ENCODE measurements around the gene CAPS2. TPM values are rescaled to one million over a fixed set of nuclear protein-coding genes. Genes with fewer than 3 reads are reported as not detected.
A peak's percentile ranks its signal among the peaks of the same experiment; 100 is the strongest.

The CAPS2 gene
- polyA plus RNA-seq, 3 donors: 6.2 to 12.6 (median 7.2) TPM

DNA sequence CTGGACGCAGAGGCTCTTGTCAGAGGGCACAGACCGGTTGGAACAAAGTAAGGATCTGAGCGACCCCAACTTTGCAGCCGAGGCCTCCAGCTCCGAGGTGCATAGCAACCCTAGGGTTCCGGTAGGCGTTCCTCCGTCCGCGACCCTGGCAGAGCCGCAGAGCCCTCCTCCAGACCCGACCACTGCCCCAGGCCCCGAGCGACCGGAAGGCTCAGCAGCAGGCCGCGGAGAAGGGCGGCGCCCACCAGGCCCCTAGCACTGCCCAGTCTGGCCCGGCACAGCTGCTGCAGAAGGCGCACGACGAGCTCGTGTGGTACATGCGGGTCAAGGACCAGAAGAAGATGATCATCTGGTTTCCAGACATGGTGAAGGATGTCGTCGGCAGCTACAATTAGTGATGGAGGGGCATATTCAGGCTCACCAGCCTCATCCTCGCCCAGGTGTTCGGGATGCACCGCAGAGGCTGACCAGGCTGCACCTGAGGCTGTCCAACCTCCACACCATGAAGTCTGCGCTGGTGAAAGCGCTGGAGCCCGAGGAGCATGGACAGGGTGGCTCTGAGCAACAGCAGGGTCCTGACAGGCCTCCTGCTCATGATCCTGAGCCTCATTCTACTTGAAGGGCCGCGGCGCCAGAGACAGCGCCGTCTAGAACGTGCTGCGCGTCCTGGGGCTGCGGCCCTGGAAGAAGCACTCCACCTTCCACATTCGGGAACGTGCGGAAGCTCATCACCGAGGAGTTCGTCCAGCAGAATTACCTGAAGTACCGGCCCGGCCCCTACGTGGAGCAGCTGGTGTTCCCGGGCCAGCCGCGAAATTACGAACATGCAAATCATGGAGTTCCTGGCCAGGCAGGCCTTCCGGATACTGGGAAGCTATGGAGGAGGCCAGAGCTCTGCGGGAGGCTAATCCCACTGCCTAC is 24.5 kb downstream of the CAPS2 start:
- DNase-seq: no peak

DNA sequence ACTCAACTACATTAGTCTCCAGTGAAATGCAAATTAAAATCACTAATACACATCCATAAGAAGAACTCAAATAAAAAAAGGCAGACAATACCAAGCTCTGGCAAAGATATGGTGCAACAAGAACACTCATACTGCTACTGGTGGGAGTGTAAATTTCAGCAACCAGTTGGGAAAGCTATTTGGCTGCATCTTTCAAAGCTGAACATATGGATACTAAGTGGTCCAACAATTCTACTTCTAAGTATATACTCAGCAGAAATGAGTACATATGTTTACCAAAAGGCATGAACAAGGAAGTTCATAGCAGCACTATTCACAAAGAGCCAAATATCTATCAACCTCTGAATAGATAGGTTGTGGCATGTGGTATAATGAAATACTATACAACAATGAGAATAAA is 27.3 kb downstream of the CAPS2 start:
- DNase-seq: no peak

DNA sequence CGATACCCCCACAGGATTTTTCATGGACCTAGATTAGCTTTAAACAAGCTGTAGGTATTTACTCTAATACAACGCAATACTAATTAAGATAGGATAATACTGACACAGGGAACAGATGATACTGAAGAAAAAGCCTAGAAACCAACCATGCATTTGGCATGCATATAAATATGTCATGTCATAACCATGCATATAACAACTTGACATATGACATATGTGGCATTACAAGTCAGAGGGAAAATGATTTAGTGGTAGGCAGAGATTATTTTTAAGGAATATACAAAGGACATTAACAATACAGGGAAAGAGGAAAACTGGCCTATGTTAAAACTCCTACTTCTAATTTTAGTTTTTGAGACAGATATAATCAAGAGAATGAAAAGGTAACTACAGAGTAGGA is 27.9 kb downstream of the CAPS2 start:
- no peak for DNase-seq

DNA sequence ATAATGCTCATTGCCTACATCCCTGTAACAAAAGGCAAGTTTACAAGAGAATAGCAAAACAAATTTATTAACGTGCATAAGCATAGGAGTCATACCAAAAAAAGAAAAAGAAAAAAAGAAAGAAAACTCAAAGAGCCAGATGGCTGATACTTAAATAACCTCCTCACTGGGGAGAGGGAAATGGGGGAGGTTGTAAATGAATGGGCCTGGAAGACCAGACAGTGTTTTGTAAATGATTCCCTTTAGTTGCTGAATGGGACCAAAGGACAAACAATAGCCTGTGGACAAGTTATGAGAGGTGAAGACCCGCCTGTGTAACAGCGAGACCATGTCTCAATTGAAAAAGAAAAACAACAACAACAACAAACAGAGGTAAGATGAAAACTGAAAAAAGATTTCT is 35.3 kb downstream of the CAPS2 start:
- no peak for DNase-seq

DNA sequence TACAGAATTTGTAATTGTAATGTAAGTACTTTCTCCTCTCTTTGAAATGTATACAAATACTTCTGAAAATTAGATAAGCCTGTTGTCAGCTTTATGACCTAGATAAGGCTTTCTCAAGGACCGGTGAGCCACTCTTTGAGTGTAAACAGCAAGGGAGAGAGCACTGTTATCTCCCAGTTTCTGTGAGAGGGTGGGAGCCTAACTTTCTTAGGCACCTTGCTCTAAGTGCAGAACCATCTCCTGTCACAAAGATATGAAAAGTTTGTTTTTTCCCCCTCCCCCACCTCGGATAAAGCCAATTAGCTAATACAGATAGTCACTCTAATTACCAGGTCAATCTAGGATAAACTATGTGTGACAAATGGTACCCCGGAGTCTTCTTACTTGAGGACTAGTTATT is 35.8 kb downstream of the CAPS2 start:
- no peak for DNase-seq

DNA sequence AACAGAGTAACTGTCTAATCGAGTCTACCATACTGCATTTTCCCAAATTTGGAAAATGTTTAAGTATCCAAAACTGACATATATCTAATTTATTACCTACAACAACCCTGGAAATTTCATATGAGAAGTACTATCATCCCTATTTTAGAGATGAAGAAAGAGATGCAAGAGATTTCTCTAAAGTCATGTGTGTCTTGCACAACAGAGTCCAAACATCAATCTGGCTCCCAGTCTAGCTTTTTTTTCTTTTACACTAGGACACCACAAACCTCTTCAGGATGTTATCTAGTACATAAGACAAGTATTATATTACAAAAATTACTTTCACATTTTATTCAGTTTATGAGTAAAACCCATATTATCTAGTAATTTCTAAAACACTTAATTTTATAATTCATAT is 39.1 kb downstream of the CAPS2 start:
- no peak for DNase-seq

DNA sequence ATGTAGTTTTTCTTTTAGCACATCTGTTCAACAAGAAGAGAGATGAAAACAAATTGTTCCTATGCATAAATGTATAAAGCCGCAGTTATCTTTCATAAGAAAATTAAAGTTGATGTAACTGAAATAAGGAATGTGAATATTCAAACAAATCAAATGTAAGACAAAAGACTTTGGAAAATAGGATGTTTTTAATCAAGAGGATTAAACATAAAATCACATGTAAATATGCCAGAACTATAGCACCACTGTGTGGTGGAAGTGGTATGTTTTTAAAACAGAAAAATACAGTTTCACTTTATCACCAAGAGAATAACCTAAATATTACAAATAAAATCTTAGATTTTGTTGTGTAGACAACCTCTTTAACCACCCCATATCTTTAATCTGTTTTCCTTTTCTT is 40.4 kb downstream of the CAPS2 start:
- peak; percentile 12 for DNase-seq

DNA sequence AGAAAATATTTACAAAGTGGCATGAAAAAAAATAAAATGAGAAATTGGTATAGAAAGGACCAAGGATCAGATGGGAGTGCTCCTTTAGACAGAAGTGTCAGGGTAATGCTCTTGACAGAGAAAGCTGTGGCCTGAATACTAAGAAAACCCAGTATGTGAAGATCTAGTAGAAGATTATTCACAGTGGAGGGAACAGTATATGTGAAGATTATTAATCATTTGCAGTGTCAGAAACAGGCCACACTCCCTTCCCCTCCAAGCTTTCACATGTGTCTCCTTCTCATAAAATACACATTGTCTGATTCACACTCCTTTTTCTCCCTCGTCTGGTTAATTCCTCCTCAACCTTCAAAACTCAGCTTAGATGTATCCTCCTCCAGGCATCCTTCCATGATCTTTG is 41.3 kb downstream of the CAPS2 start:
- DNase-seq: no peak

DNA sequence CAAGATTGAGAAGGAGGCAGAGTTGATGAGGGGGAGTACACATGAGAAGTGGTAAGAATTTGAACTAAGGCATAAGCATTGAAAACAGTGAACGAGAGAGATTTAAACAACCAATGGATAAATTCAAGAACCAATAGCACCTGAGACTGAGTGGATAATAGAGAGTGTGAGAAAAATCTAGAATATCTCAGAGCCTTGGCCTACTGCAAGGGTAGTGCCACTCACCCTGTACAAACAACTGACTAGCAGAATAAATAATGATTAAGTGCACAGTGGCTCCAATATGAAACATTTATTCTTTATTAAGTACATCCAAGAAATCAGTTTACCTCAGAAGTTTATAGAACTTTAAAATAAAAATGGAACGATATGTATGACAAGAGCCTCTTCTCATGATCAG is 54.4 kb downstream of the CAPS2 start:
- no peak for DNase-seq

DNA sequence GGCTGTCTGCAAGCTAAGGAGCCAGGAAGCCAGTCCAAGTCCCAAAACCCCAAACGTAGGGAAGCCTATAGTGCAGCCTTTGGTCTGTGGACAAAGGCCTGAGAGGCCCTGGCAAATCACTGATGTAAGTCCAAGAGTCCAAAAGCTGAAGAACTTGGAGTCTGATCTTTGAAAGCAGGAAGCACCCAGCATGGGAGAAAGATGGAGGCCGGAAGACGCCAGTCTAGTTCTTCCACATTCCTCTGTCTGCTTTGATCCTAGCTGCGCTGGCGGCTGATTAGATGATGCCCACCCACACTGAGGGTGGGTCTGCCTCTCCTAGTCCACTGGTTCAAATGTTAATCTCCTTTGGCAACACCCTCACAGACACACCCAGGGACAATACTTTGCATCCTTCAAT is 58.5 kb downstream of the CAPS2 start:
- no peak for DNase-seq

DNA sequence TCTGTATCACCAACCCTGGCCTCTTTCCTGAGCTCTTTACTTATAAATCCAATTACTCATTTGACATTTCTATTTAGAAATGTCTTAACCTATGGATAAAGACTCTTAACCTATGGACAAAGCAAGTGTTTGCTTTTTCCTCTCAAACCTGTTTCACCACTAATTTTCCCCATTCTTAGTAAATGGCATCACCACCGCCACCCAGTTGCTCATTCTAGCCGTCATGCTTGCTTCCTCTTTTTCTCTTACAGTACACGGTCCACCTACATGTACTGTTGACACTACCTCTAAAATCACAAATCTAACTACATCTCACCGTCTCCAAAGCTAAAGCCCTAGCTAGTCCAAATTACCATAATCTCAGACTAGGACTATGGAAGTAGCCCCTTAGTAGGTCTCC is 60.0 kb downstream of the CAPS2 start:
- DNase-seq: no peak

DNA sequence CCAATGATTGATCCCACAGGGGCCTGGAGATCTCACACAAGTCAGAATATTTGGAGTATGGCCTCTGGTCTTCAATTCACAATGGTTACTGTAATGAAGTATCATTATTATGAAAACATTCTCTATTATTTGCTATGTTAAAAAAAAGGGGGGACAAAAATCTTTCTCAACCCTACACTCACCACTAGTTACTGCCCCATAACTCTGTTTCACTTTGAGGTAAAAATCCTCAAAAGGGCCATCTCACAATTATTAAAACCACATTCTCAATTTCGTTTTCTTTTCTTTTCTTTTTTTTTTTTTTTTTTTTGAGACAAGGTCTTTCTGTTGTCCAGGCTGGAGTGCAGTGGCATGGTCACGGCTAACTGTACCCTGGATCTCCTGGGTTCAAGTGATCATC is 60.9 kb downstream of the CAPS2 start:
- no peak for DNase-seq

DNA sequence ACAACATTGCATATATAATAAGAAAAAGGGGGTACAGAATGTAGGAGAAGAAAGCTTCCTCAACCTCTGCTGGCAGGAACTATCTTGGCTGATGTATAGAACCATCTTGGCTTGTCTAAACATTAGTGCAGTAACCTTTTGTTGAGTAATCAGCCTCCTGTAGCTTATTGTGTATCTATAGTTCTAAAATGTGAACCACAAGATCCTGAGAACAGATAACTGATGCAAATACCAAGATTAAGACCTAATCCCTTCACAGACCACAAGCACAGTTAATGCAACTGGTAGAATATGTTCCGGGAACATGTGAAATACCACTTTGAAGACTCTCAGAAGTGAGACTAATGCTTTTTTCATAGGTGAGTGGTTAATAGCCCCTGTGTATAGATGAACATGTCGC is 69.8 kb downstream of the CAPS2 start:
- DNase-seq: no peak

DNA sequence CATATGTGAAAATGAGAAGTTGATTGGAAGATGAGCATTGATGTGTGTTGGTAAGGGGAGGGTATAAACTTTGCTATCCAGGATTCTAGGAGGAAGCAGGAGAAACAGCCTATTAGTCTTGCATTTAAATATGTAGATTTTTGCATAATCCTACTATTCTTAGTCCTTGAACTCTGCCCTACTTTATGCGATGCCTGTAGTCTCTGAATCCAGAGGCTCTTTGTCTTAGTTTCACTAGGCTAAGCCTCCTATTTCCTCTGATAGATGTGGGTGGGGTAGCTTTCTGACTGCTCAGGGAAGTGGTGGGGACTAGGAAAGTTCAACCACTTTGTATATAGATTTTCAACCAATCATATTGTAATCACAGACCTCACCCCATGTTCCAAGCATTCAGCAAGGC is 71.0 kb downstream of the CAPS2 start:
- no peak for DNase-seq

DNA sequence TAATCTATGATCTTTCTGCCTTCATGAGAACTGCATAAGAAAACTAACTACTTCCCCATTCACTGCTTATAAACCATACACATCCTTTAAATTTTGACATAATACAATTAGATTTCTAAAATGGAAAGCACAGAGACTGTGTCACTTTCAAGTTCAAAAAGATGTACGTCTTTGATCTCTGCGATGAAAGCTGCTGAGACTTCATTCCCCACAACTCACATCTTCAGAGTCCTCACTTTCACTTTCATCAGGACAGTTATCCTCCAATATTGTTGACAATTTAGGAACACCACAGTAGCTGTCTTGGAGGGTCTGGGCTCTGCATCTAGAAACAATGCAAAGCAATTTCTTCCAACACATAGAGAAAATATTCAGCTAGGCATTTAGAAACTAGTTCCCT is 72.6 kb downstream of the CAPS2 start:
- DNase-seq: no peak

DNA sequence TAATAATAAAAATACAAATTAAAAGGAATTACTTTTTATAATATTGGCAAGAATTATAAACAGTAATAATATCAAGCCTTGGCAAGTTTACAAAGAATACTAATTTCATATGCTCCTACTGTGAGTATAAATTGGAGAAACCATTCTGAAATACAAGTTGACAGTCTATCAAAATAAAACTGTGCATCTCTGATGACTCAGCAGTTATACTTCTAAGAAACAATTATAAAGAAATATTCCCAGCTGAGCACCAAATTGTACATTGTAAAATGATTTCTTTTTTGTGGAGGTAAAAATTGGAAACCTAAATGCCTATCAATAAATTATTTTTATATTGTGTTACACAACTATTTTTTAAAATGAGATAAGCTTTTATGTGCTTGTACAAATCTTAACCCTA is 85.0 kb downstream of the CAPS2 start:
- no peak for DNase-seq

DNA sequence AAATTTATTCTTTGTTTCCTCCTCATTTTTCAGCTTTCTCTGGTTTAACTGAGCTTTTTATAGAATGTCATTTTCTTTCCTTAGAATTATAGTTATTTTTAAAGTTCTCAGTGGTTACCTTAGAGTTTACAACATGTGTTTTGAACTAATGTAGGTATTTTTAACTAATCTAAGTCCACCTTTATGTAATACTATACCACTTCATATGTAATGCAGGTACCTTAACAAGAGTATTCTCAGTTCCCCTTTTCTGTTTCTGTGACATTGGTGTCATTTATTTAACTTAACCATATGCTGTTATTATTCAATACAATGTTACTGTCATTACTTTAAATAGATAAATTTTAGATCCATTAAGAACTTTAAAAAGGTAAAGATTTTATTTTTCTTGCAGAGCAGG is 90.1 kb downstream of the CAPS2 start:
- DNase-seq: no peak

DNA sequence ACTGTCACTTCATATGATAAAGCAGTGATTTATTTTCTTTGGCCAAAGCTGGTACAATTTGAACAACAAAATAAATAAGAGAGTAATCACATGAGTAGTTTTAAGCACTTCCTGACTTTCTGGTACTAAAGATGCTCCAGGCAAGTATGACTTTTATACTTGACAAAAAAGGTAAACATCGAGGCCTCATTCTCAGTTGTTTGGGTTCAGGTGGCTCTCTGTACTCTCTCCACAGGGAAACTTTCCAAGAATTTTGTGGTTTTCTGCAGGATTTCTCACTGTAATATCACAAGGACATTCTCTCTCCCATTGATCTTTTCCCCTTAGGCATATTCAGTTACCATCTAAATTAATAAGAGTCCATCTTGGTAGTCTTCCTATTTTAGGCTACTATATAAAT is 93.9 kb downstream of the CAPS2 start:
- DNase-seq: no peak

DNA sequence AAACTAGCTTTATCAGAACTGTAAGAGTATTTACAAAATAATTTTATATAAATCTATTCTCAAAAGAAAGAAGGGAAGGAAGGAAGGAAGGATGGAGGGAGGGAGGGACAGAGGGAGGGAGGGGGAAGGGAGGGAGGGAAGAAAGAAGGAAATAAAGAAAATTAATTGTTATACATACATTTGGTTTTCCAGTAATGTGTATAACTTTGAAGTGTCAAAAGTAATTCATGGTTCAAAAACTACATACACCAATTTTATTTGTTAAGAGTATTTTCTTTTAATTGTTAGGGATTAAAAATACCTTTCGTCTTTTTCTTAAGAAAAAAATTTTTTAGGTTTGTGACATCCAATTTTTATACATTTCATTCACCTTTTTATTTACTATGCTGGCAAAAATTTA is 103.0 kb downstream of the CAPS2 start:
- DNase-seq: no peak

Other genes starting within 250 kb of the CAPS2 start
- under 1 TPM; 0.55 to 0.96 (median 0.56) TPM for gene KCNC2, start 120.5 kb downstream of the CAPS2 start, polyA plus RNA-seq (ENCODE audit: insufficient read length in 3 of 3)
- under 1 TPM; 0.21 to 0.65 (median 0.35) TPM for gene GLIPR1L1, start 4.3 kb upstream of the CAPS2 start, polyA plus RNA-seq (ENCODE audit: insufficient read length in 3 of 3)
- gene GLIPR1L2, start 60.8 kb upstream of the CAPS2 start, polyA plus RNA-seq (ENCODE audit: insufficient read length in 3 of 3): 1 to 10 TPM in 2 of 3 donors, under 1 TPM in 1; 0.92 to 3.9 (median 2.2) TPM
- gene GLIPR1, start 150.4 kb upstream of the CAPS2 start, polyA plus RNA-seq (ENCODE audit: insufficient read length in 3 of 3): 10 to 100 TPM; 10.2 to 16.3 (median 13.2) TPM
- gene KRR1, start 181.3 kb upstream of the CAPS2 start, polyA plus RNA-seq (ENCODE audit: insufficient read length in 3 of 3): 10 to 100 TPM; 74.5 to 81.3 (median 75.7) TPM

All from renal pelvis (tissue), 4 donors.